ENCODE results near the gene MCF2L2.
"Not testable (repeated sequence)": the region's sequence is repeated elsewhere in the genome, so short reads cannot be mapped to it uniquely, and the experiment has no call there.

MCF2L2 gene

DNA sequence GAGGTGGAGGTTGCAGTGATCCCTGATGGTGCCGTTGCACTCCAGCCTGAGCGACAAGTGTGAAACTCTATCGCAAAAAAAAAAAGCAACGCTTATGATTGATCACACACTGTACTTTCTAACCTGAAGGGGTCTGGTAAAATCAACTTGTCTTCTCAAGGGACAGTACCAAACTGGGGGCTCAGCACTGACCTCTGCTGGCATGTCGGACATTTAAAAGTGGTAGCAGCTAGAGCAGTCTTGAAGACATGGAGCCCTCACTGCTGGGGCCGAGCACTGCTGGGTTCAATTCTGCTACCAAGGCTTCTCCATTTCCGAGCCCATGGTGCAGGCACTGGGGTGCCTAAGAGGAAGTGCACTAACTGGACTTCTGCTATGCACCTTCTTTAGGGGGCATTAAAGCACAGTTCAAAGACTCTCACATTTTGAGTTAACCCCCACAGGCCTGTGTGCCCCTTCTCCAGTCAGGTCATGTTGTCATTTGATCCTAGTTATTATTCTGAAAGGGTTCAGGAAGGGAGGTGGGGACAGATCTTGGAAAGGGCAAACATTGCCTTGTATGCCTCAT is 239.4 kb downstream of the MCF2L2 start:
- H3K4me3 ChIP-seq (ENCODE audit: low read length in 2 of 2): no peak overlapping the region
- H3K36me3 ChIP-seq (ENCODE audit: control insufficient read depth in 2 of 2, insufficient read depth in 2 of 2, low read length in 2 of 2): no peaks in the 10 kb centered on the region
- H3K27me3 ChIP-seq (ENCODE audit: control insufficient read depth in 2 of 2, insufficient read depth in 2 of 2, low read length in 2 of 2): no peaks in the 10 kb centered on the region
- no peak overlapping the region for H3K27ac ChIP-seq (ENCODE audit: low read depth in 2 of 2, low read length in 2 of 2)
- H3K9ac ChIP-seq (ENCODE audit: low read depth in 1 of 2, low read length in 2 of 2): no peak overlapping the region
- H3K4me1 ChIP-seq (ENCODE audit: control insufficient read depth in 2 of 2, insufficient read depth in 2 of 2, low read length in 2 of 2): peaks cover 0 to 3% of the 10 kb centered on the region in 2 donors
- H3K9me3 ChIP-seq (ENCODE audit: control insufficient read depth in 2 of 2, low read length in 2 of 2): no peaks in the 10 kb centered on the region

DNA sequence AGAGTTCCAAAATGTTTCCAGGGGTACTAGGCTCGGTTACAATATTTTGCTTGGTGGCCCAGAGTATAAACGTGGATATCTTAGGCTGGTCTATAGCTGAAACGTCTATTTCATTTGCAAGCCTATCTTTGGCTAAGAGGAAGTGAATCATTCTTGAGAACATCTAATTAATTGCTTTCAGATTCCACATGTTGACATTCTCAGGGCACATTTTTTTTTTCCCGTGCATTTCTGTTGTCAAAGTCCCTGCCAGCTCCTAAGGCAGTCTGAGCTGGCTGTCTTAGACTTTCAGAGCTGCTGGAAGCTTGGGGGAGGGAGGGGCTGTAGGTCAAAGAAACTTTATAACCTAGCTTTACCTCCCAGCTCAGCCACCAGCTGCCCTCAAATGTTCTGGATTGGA is 242.7 kb downstream of the MCF2L2 start:
- no peak overlapping the region for H3K27ac ChIP-seq (ENCODE audit: low read depth in 2 of 2, low read length in 2 of 2)
- no peaks in the 10 kb centered on the region for H3K9me3 ChIP-seq (ENCODE audit: control insufficient read depth in 2 of 2, low read length in 2 of 2)
- H3K4me1 ChIP-seq (ENCODE audit: control insufficient read depth in 2 of 2, insufficient read depth in 2 of 2, low read length in 2 of 2): no peaks in the 10 kb centered on the region
- H3K9ac ChIP-seq (ENCODE audit: low read depth in 1 of 2, low read length in 2 of 2): no peak overlapping the region
- H3K4me3 ChIP-seq (ENCODE audit: low read length in 2 of 2): no peak overlapping the region
- H3K27me3 ChIP-seq (ENCODE audit: control insufficient read depth in 2 of 2, insufficient read depth in 2 of 2, low read length in 2 of 2): peaks cover 0 to 2% of the 10 kb centered on the region in 2 donors
- no peaks in the 10 kb centered on the region for H3K36me3 ChIP-seq (ENCODE audit: control insufficient read depth in 2 of 2, insufficient read depth in 2 of 2, low read length in 2 of 2)

DNA sequence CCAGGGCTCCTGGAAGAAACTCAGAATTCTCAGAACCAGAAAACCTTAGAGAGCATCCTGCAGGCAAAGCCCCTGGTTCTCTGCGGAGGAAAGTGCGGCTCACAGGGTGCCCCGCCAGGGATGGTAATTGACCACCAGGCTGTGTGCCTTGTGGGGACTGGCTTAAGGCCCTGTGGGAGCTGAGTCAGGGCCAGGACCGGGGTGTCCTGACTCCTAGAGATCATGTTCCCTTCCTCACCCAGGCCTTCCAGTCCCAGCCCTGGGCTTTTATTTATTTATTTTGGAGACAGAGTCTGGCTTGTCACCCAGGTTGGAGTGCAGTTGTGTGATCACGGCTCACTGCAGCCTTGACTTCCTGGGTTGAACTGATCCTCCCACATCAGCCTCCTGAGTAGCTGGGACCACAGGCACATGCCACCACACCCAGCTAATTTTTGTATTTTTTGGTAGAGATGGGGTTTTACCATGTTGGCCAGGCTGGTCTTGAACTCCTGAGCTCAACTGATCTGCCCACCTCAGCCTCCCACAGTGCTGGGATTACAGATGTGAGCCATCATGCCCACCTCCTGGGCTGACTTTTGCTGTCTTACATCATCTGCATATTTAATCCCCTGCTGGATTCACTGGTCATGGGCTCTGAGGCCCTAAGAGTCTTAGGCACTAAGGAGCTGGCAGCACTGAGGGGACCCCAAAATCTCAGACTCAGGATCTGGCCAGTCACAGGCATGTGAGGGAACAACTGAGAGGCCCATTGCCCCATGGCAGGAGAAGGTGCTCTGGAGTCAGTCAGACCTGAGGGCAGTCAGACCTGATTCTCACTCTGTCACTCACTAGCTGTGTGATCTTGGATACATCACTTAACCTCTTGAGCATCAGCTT is 245.4 kb downstream of the MCF2L2 start:
- H3K36me3 ChIP-seq (ENCODE audit: control insufficient read depth in 2 of 2, insufficient read depth in 2 of 2, low read length in 2 of 2): no peaks in the 10 kb centered on the region
- peaks cover 13 to 21% of the 10 kb centered on the region in 2 donors for H3K27me3 ChIP-seq (ENCODE audit: control insufficient read depth in 2 of 2, insufficient read depth in 2 of 2, low read length in 2 of 2)

DNA sequence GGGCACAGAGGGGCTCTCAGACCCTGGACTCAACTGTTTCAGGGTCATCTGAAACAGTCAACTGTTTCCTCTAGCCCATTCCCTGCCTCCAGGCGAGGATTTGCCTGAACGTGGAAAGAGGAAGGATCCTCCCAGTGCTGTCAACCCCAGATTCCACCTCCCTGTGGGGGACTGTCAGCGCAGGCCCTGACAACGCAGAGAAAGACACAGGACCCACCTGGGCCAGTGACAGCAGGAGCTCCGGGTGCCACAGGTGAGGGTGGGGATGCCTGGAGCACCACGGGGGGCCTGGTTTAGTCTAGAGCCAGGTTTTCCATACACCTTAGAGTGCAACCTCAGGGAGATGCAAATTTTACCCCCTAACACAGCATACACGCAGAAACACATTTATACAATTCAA is 246.3 kb downstream of the MCF2L2 start:
- no peak overlapping the region for H3K4me3 ChIP-seq (ENCODE audit: low read length in 2 of 2)
- H3K27ac ChIP-seq (ENCODE audit: low read depth in 2 of 2, low read length in 2 of 2): no peak overlapping the region
- no peak overlapping the region for H3K9ac ChIP-seq (ENCODE audit: low read depth in 1 of 2, low read length in 2 of 2)
- H3K36me3 ChIP-seq (ENCODE audit: control insufficient read depth in 2 of 2, insufficient read depth in 2 of 2, low read length in 2 of 2): no peaks in the 10 kb centered on the region
- peaks cover 13 to 21% of the 10 kb centered on the region in 2 donors for H3K27me3 ChIP-seq (ENCODE audit: control insufficient read depth in 2 of 2, insufficient read depth in 2 of 2, low read length in 2 of 2)
- peaks cover 6 to 8% of the 10 kb centered on the region in 2 donors for H3K4me1 ChIP-seq (ENCODE audit: control insufficient read depth in 2 of 2, insufficient read depth in 2 of 2, low read length in 2 of 2)
- no peaks in the 10 kb centered on the region for H3K9me3 ChIP-seq (ENCODE audit: control insufficient read depth in 2 of 2, low read length in 2 of 2)

More for the DNA sequence above, 245.4 kb downstream of the MCF2L2 start:
- H3K9me3 ChIP-seq (ENCODE audit: control insufficient read depth in 2 of 2, low read length in 2 of 2): no peaks in the 10 kb centered on the region
- H3K4me1 ChIP-seq (ENCODE audit: control insufficient read depth in 2 of 2, insufficient read depth in 2 of 2, low read length in 2 of 2): peaks cover 6 to 8% of the 10 kb centered on the region in 2 donors
- no peak overlapping the region for H3K27ac ChIP-seq (ENCODE audit: low read depth in 2 of 2, low read length in 2 of 2)
- H3K4me3 ChIP-seq (ENCODE audit: low read length in 2 of 2): no peak overlapping the region
- H3K9ac ChIP-seq (ENCODE audit: low read depth in 1 of 2, low read length in 2 of 2): no peak overlapping the region

GRCh38 chr3:183181606-183182005 is 246.8 kb downstream of the MCF2L2 start:
- H3K36me3 ChIP-seq (ENCODE audit: control insufficient read depth in 2 of 2, insufficient read depth in 2 of 2, low read length in 2 of 2): no peaks in the 10 kb centered on the region
- H3K4me3 ChIP-seq (ENCODE audit: low read length in 2 of 2): no peak overlapping the region
- H3K4me1 ChIP-seq (ENCODE audit: control insufficient read depth in 2 of 2, insufficient read depth in 2 of 2, low read length in 2 of 2): peaks cover 6 to 8% of the 10 kb centered on the region in 2 donors
- no peak overlapping the region for H3K9ac ChIP-seq (ENCODE audit: low read depth in 1 of 2, low read length in 2 of 2)
- H3K27ac ChIP-seq (ENCODE audit: low read depth in 2 of 2, low read length in 2 of 2): no peak overlapping the region
- H3K9me3 ChIP-seq (ENCODE audit: control insufficient read depth in 2 of 2, low read length in 2 of 2): no peaks in the 10 kb centered on the region
- peaks cover 15 to 25% of the 10 kb centered on the region in 2 donors for H3K27me3 ChIP-seq (ENCODE audit: control insufficient read depth in 2 of 2, insufficient read depth in 2 of 2, low read length in 2 of 2)

- no peaks in the 10 kb centered on the region for H3K36me3 ChIP-seq (ENCODE audit: control insufficient read depth in 2 of 2, insufficient read depth in 2 of 2, low read length in 2 of 2)
- no peak overlapping the region for H3K9ac ChIP-seq (ENCODE audit: low read depth in 1 of 2, low read length in 2 of 2)
- H3K9me3 ChIP-seq (ENCODE audit: control insufficient read depth in 2 of 2, low read length in 2 of 2): no peaks in the 10 kb centered on the region
- no peak overlapping the region for H3K4me3 ChIP-seq (ENCODE audit: low read length in 2 of 2)
- peaks cover 18 to 31% of the 10 kb centered on the region in 2 donors for H3K27me3 ChIP-seq (ENCODE audit: control insufficient read depth in 2 of 2, insufficient read depth in 2 of 2, low read length in 2 of 2)
- peaks cover 6 to 8% of the 10 kb centered on the region in 2 donors for H3K4me1 ChIP-seq (ENCODE audit: control insufficient read depth in 2 of 2, insufficient read depth in 2 of 2, low read length in 2 of 2)
- no peak overlapping the region for H3K27ac ChIP-seq (ENCODE audit: low read depth in 2 of 2, low read length in 2 of 2)
Observed at GRCh38 chr3:183180784-183181295, 247.6 kb downstream of the MCF2L2 start.

DNA sequence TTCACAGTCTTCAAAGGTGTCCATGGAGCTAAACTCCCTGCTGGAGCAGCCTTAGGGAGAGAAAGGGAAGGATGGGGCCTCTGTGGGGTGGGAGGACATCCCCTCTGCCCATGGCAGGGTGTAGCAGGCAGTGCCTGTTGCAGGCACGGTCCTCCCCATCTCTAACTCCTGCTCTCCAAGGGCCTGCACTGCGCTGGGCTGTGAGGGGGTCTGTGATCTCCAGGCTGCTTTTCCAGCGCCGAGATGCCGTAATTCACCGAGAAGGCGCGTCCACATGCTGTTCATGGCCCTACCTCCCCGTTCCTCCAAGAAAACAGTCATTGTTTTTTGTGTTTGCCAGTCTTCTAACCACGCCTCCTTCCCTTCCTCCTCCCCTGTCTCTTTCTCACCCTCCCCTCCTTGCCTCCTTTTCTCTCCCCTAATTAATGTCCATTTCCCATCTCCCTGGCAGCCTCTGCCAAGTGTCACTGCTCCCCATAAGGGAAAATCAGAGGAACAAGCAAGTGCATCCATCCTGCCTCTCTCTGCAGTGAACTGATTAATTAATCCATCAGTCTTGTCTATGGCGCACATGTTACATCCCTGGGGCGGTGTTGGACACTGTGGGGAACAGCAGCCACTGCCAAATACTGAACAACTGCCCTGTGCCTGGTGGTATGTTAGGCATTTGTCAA is 248.2 kb downstream of the MCF2L2 start:
- H3K36me3 ChIP-seq (ENCODE audit: control insufficient read depth in 2 of 2, insufficient read depth in 2 of 2, low read length in 2 of 2): no peaks in the 10 kb centered on the region
- H3K27me3 ChIP-seq (ENCODE audit: control insufficient read depth in 2 of 2, insufficient read depth in 2 of 2, low read length in 2 of 2): peaks cover 20 to 37% of the 10 kb centered on the region in 2 donors
- no peaks in the 10 kb centered on the region for H3K9me3 ChIP-seq (ENCODE audit: control insufficient read depth in 2 of 2, low read length in 2 of 2)
- H3K4me1 ChIP-seq (ENCODE audit: control insufficient read depth in 2 of 2, insufficient read depth in 2 of 2, low read length in 2 of 2): peaks cover 6 to 8% of the 10 kb centered on the region in 2 donors
- H3K9ac ChIP-seq (ENCODE audit: low read depth in 1 of 2, low read length in 2 of 2): no peak overlapping the region
- H3K27ac ChIP-seq (ENCODE audit: low read depth in 2 of 2, low read length in 2 of 2): no peak overlapping the region
- peak overlapping the region in 1 of 2 donors; percentile 1 for H3K4me3 ChIP-seq (ENCODE audit: low read length in 2 of 2)

- not testable (repeated sequence) for H3K9me3 ChIP-seq (ENCODE audit: control insufficient read depth in 2 of 2, low read length in 2 of 2); H3K27ac ChIP-seq (ENCODE audit: low read depth in 2 of 2, low read length in 2 of 2); H3K4me1 ChIP-seq (ENCODE audit: control insufficient read depth in 2 of 2, insufficient read depth in 2 of 2, low read length in 2 of 2); H3K36me3 ChIP-seq (ENCODE audit: control insufficient read depth in 2 of 2, insufficient read depth in 2 of 2, low read length in 2 of 2)
- H3K4me3 ChIP-seq (ENCODE audit: low read length in 2 of 2): peak overlapping the region; percentile 26 to 47
- peaks cover 23 to 41% of the 10 kb centered on the region in 2 donors for H3K27me3 ChIP-seq (ENCODE audit: control insufficient read depth in 2 of 2, insufficient read depth in 2 of 2, low read length in 2 of 2)
- H3K9ac ChIP-seq (ENCODE audit: low read depth in 1 of 2, low read length in 2 of 2): peak overlapping the region in 1 of 2 donors; percentile 33
Observed at GRCh38 chr3:183179550-183179908, 248.9 kb downstream of the MCF2L2 start.

- Histone ChIP-seq H3K9me3 (ENCODE audit: control insufficient read depth in 2 of 2, low read length in 2 of 2) (no peaks in the 10 kb centered on the region), H3K4me1 (ENCODE audit: control insufficient read depth in 2 of 2, insufficient read depth in 2 of 2, low read length in 2 of 2) (peaks cover 6 to 8% of the 10 kb centered on the region in 2 donors), H3K36me3 (ENCODE audit: control insufficient read depth in 2 of 2, insufficient read depth in 2 of 2, low read length in 2 of 2) (no peaks in the 10 kb centered on the region), H3K4me3 (ENCODE audit: low read length in 2 of 2) (peak overlapping the region; percentile 47 to 54), H3K27ac (ENCODE audit: low read depth in 2 of 2, low read length in 2 of 2) (no peak overlapping the region), H3K27me3 (ENCODE audit: control insufficient read depth in 2 of 2, insufficient read depth in 2 of 2, low read length in 2 of 2) (peaks cover 23 to 41% of the 10 kb centered on the region in 2 donors), H3K9ac (ENCODE audit: low read depth in 1 of 2, low read length in 2 of 2) (peak overlapping the region in 1 of 2 donors; percentile 33)
Observed at GRCh38 chr3:183178833-183179549, 249.4 kb downstream of the MCF2L2 start.

Data from mucosa of rectum (tissue), 2 donors.